Measurements from ENCODE around the gene CDYL. TPM values are rescaled to one million over a fixed set of nuclear protein-coding genes. Genes with fewer than 3 reads are reported as not detected.

Gene CDYL
- total RNA-seq, 4 donors from 2014 or later, result 41.9 to 52.3 (median 45.7) TPM

- intact Hi-C loops (cut with DNase I), result no loop called here
- Histone ChIP-seq H3K9me3 (no peaks in the 10 kb centered on the region), H3K27me3 (no peaks in the 10 kb centered on the region), H3K27ac (replicated peaks in 1 of 4) (no peak overlapping the region), H3K4me3 (no peak overlapping the region), H3K36me3 (no peaks in the 10 kb centered on the region), H3K4me1 (peaks cover 0 to 10% (median 5%) of the 10 kb centered on the region in 4 donors)
- TF ChIP-seq EP300 (IDR thresholded peaks at IDR 0.05) (no peak), POLR2A (IDR thresholded peaks at IDR 0.05; ENCODE audit: low read depth) (no peak), CTCF (IDR thresholded peaks at IDR 0.05) (no peak), POLR2AphosphoS5 (IDR thresholded peaks at IDR 0.05) (no peak)
- WGBS, result 88% methylated on average over 3 of the region's 3 CpGs
- DNase-seq (ENCODE audit: extremely low spot score), result no peak
Measured at GRCh38 chr6:4923081-4923480, 146.9 kb downstream of the CDYL start.

GRCh38 chr6:4924661-4925271, 148.6 kb downstream of the CDYL start:
- intact Hi-C loops (cut with DNase I), result no loop called here
- H3K4me1 ChIP-seq, result peaks cover 0 to 10% (median 5%) of the 10 kb centered on the region in 4 donors
- DNase-seq (ENCODE audit: extremely low spot score), result no peak
- H3K36me3 ChIP-seq, result no peaks in the 10 kb centered on the region
- H3K27me3 ChIP-seq, result no peaks in the 10 kb centered on the region
- TF ChIP-seq POLR2AphosphoS5 (IDR thresholded peaks at IDR 0.05) (no peak), POLR2A (IDR thresholded peaks at IDR 0.05; ENCODE audit: low read depth) (no peak), EP300 (IDR thresholded peaks at IDR 0.05) (no peak), CTCF (IDR thresholded peaks at IDR 0.05) (no peak)
- 91% methylated on average over 9 of the region's 9 CpGs for WGBS
- no peak overlapping the region for H3K4me3 ChIP-seq
- no peaks in the 10 kb centered on the region for H3K9me3 ChIP-seq
- no peak overlapping the region for H3K27ac ChIP-seq (replicated peaks in 1 of 4)

GRCh38 chr6:4925580-4925979, 149.4 kb downstream of the CDYL start:
- DNase-seq (ENCODE audit: extremely low spot score), result no peak
- Histone ChIP-seq H3K4me3 (no peak overlapping the region), H3K4me1 (peaks cover 5 to 17% (median 12%) of the 10 kb centered on the region in 4 donors), H3K36me3 (no peaks in the 10 kb centered on the region), H3K27ac (replicated peaks in 1 of 4) (no peak overlapping the region), H3K9me3 (no peaks in the 10 kb centered on the region), H3K27me3 (no peaks in the 10 kb centered on the region)
- intact Hi-C loops (cut with DNase I), result no loop called here
- WGBS, result 84% methylated on average over 12 of the region's 12 CpGs
- no peak for TF ChIP-seq POLR2AphosphoS5 (IDR thresholded peaks at IDR 0.05)
- no peak for TF ChIP-seq EP300 (IDR thresholded peaks at IDR 0.05)
- TF ChIP-seq CTCF (IDR thresholded peaks at IDR 0.05), result no peak
- no peak for TF ChIP-seq POLR2A (IDR thresholded peaks at IDR 0.05; ENCODE audit: low read depth)

GRCh38 chr6:4928426-4928825, 152.2 kb downstream of the CDYL start:
- Histone ChIP-seq H3K9me3 (no peaks in the 10 kb centered on the region), H3K27me3 (no peaks in the 10 kb centered on the region), H3K4me1 (peaks cover 20 to 33% (median 24%) of the 10 kb centered on the region in 4 donors), H3K27ac (replicated peaks in 1 of 4) (no peak overlapping the region), H3K36me3 (no peaks in the 10 kb centered on the region), H3K4me3 (no peak overlapping the region)
- intact Hi-C loops (cut with DNase I), result no loop called here
- no peak for TF ChIP-seq POLR2AphosphoS5 (IDR thresholded peaks at IDR 0.05)
- no peak for TF ChIP-seq POLR2A (IDR thresholded peaks at IDR 0.05; ENCODE audit: low read depth)
- no peak for DNase-seq (ENCODE audit: extremely low spot score)
- WGBS, result 86% methylated on average over 3 of the region's 3 CpGs

- intact Hi-C loops (cut with DNase I), result no loop called here
- Histone ChIP-seq H3K27me3 (no peaks in the 10 kb centered on the region), H3K36me3 (no peaks in the 10 kb centered on the region), H3K4me3 (no peak overlapping the region), H3K9me3 (no peaks in the 10 kb centered on the region), H3K4me1 (peaks cover 20 to 33% (median 24%) of the 10 kb centered on the region in 4 donors), H3K27ac (replicated peaks in 1 of 4) (no peak overlapping the region)
- 100% methylated on average over 1 of the region's 1 CpG for WGBS
- DNase-seq (ENCODE audit: extremely low spot score), result no peak
- no peak for TF ChIP-seq POLR2A (IDR thresholded peaks at IDR 0.05; ENCODE audit: low read depth)
- TF ChIP-seq POLR2AphosphoS5 (IDR thresholded peaks at IDR 0.05), result no peak
- no peak for TF ChIP-seq CTCF (IDR thresholded peaks at IDR 0.05)
- TF ChIP-seq EP300 (IDR thresholded peaks at IDR 0.05), result no peak
Measured at GRCh38 chr6:4929097-4929718, 153.0 kb downstream of the CDYL start.
